Measurements from ENCODE around the gene MGAT1.
A peak's percentile ranks its signal among the peaks of the same experiment; 100 is the strongest.
"Not testable (repeated sequence)": the region's sequence is repeated elsewhere in the genome, so short reads cannot be mapped to it uniquely, and the experiment has no call there.

The MGAT1 gene

GRCh38 chr5:180803181-180804128 lies 849 bp upstream of the MGAT1 start:
- DNase-seq = peak; percentile 94

DNA sequence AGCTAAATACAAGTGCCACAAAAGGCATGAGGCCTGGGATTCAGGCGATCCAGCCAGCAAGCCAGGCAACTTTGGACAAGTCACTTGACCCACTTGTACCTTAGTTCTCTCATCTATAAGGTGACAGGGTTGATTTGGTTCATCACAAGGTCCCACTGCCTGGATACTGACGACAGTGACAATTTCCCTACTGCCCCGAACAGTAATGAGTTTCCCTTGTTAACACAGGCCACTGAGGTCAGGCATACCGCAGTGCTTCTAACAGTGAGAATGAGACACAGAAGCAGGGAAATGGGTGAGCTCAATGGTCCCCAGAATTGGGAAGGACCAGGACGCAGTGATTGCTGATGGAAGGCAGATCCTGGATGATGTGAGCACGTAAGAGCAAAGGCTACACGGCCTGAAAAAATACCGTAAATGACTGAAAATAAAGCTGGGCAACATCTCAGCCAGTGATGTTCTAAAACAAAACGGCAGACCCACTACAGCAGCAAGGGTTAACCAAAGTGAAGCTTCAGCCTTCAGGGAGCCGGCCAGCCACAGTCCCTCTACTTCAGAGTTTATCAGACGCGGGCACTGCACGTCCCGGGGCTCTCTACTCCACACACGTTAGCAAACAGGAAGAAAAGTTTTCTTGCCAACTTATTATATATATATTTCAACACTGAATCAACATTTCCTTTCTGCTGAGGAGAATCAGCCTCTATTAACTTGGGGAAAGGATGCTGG lies 846 bp downstream of the MGAT1 start:
- no peak for DNase-seq

DNA sequence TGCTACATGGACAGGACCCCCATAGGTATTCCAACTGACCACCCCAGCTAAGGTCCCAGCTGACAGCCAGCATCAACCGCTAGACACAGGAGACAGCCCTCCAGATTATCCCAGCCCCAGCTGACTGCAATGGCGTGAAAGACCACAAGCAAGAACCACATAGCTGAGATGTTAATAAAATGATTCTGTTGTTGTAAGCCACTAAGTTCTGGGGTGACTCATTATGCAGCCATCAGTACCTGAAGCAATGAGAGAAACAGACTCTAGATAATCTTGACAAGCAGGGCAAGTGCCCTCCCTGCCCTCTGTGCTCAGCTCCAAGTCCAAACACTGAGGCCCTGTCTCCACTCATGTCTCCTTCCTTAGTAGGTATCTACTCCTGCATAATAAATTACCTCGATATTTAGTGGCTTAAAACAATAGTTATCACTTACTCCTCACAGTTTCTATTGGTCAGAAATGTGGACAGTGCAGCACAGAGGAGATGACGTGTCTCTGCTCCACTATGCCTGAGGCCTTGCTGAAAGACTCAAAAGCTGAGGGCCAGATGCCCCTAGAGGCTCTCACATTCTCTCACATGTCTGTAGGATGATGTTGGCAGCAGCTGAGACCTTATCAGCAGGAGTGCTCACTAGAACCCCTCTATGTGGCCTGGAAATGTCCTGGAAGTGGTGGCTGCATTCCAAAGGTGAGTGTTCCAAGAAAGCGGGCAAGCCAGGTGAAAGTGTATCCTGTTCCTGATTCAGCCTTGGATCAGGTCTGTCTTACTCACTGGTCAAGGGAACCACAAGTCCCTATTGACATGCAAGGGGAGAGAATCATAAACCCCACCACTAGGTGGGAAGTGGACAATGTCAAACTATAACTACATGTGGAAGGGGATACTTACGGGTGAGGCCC lies 2.5 kb downstream of the MGAT1 start:
- no peak for DNase-seq

- DNase-seq = no peak
These were observed 3.4 kb downstream of the MGAT1 start for GRCh38 chr5:180799194-180799593.

GRCh38 chr5:180798193-180798592 lies 4.4 kb downstream of the MGAT1 start:
- DNase-seq = no peak

- DNase-seq = no peak
These were observed 5.1 kb downstream of the MGAT1 start for GRCh38 chr5:180797256-180798192.

GRCh38 chr5:180795771-180796313 lies 6.8 kb downstream of the MGAT1 start:
- no peak for DNase-seq

- no peak for DNase-seq
These were observed 9.7 kb downstream of the MGAT1 start for GRCh38 chr5:180792965-180793287.

GRCh38 chr5:180792287-180792964 lies 10.2 kb downstream of the MGAT1 start:
- DNase-seq = no peak

DNA sequence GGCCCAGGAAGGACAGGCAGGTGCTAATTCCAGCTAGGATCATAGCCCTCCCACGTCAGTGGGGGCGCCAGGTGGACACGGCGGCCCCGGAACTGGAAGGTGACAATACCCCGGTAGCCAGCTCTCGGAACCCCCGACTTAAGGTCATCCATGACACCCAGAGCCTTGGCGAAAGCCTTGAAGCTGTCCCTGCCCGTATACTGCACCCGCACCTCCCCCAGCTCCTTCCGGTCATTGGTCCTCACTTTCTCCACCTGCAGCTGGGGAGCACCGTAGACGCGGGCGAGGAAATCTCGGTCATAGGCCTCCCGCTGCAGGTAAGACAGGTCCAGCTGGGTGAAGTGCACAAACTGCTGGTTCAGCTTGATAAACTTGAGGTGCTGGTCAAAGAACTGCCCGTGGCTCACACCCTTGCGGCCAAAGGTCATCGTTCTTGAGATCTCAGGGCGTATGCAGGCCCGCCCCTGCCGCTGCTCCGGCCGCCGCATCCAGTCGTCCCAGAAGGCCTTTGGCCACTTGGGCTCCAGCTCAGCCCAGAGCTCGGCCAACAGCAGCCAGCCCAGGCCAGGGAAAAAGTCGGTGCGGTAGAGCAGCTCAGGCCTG lies 10.9 kb downstream of the MGAT1 start:
- no peak for DNase-seq

GRCh38 chr5:180790524-180790923 lies 12.1 kb downstream of the MGAT1 start:
- DNase-seq = no peak

GRCh38 chr5:180790020-180790419 lies 12.6 kb downstream of the MGAT1 start:
- DNase-seq = no peak

GRCh38 chr5:180788651-180789410 lies 13.8 kb downstream of the MGAT1 start:
- DNase-seq = not testable (repeated sequence)

GRCh38 chr5:180787711-180788431 lies 14.7 kb downstream of the MGAT1 start:
- DNase-seq = no peak

GRCh38 chr5:180786531-180787398 lies 15.8 kb downstream of the MGAT1 start:
- DNase-seq = no peak

GRCh38 chr5:180785794-180786221 lies 16.8 kb downstream of the MGAT1 start:
- no peak for DNase-seq

GRCh38 chr5:180785121-180785781 lies 17.4 kb downstream of the MGAT1 start:
- DNase-seq = no peak
